Left hindlimb (tissue), 1 donor: Measurements from ENCODE around the gene ORC3.
"Not testable (repeated sequence)": the region's sequence is repeated elsewhere in the genome, so short reads cannot be mapped to it uniquely, and the experiment has no call there.

Source experiments
- DNase-seq: peaks from one replicate; pipeline ENCODE4 v3.0.0-alpha.2; 2018

The ORC3 gene

GRCh38 chr6:87606199-87606598, 16.3 kb downstream of the ORC3 start:
- no peak for DNase-seq

GRCh38 chr6:87608802-87609201, 18.9 kb downstream of the ORC3 start:
- DNase-seq = no peak

GRCh38 chr6:87613018-87613417, 23.1 kb downstream of the ORC3 start:
- DNase-seq = not testable (repeated sequence)

- DNase-seq = no peak
These were observed 27.5 kb downstream of the ORC3 start for GRCh38 chr6:87617405-87617804.

- DNase-seq = no peak
These were observed 28.6 kb downstream of the ORC3 start for GRCh38 chr6:87618531-87618930.

GRCh38 chr6:87623248-87623647, 33.3 kb downstream of the ORC3 start:
- DNase-seq = no peak

- DNase-seq = no peak
These were observed 38.5 kb downstream of the ORC3 start for GRCh38 chr6:87628424-87628823.

GRCh38 chr6:87628881-87629280, 38.9 kb downstream of the ORC3 start:
- DNase-seq = no peak

- no peak for DNase-seq
These were observed 40.8 kb downstream of the ORC3 start for GRCh38 chr6:87630746-87631145.

- no peak for DNase-seq
These were observed 43.9 kb downstream of the ORC3 start for GRCh38 chr6:87633851-87634250.

GRCh38 chr6:87636315-87636714, 46.4 kb downstream of the ORC3 start:
- DNase-seq = no peak

- no peak for DNase-seq
These were observed 47.2 kb downstream of the ORC3 start for GRCh38 chr6:87637106-87637505.

- DNase-seq = no peak
These were observed 49.4 kb downstream of the ORC3 start for GRCh38 chr6:87639373-87639772.

GRCh38 chr6:87641065-87641692, 51.2 kb downstream of the ORC3 start:
- DNase-seq = no peak

GRCh38 chr6:87645080-87645479, 55.1 kb downstream of the ORC3 start:
- DNase-seq = no peak

- DNase-seq = no peak
These were observed 63.4 kb downstream of the ORC3 start for GRCh38 chr6:87653074-87653962.

- no peak for DNase-seq
These were observed 64.2 kb downstream of the ORC3 start for GRCh38 chr6:87654122-87654521.

GRCh38 chr6:87654875-87655454, 65.0 kb downstream of the ORC3 start:
- DNase-seq = no peak

GRCh38 chr6:87655824-87656223, 65.9 kb downstream of the ORC3 start:
- no peak for DNase-seq

- DNase-seq = no peak
These were observed 66.9 kb downstream of the ORC3 start for GRCh38 chr6:87656857-87657256.

- DNase-seq = no peak
These were observed 68.6 kb downstream of the ORC3 start for GRCh38 chr6:87658516-87658915.

GRCh38 chr6:87660226-87660911, 70.4 kb downstream of the ORC3 start:
- DNase-seq = no peak

GRCh38 chr6:87661016-87661415, 71.1 kb downstream of the ORC3 start:
- no peak for DNase-seq
